Tibial nerve (tissue), 4 donors: ENCODE results near the gene GNAI2. TPM values are rescaled to one million over a fixed set of nuclear protein-coding genes. Genes with fewer than 3 reads are reported as not detected.

Experiments
- DNase-seq, 2 donors: peaks; one replicate each; pipeline ENCODE4 v3.0.0-alpha.2; 2019; ENCODE audit warnings: low spot score in 2 of 2
- H3K27ac ChIP-seq, 4 donors: fragments of 200-600 bp; sonication (generic) in 3 of 4; one replicate each; pipeline ENCODE4 v1.5.1; 2017 to 2019; ENCODE audit warnings: mild to moderate bottlenecking in 1 of 4
- H3K27me3 ChIP-seq, 2 donors: fragments of 200-600 bp; sonication (generic) in 1 of 2; one replicate each; pipeline versions ENCODE4 v1.5.1 to v1.6.0; 2017 to 2019
- H3K36me3 ChIP-seq, 3 donors: fragments of 200-600 bp; sonication (generic); one replicate each; pipeline ENCODE4 v1.5.1; 2018 to 2019
- H3K4me1 ChIP-seq, 4 donors: fragments of 200-600 bp; sonication (generic) in 3 of 4; one replicate each; pipeline ENCODE4 v1.5.1; 2017 to 2019
- H3K4me3 ChIP-seq, 4 donors: fragments of 200-600 bp; sonication (generic) in 3 of 4; one replicate each; pipeline ENCODE4 v1.5.1; 2017 to 2019; ENCODE audit warnings: mild to moderate bottlenecking in 1 of 4, moderate library complexity in 1 of 4
- H3K9me3 ChIP-seq, 4 donors: fragments of 200-600 bp; sonication (generic) in 3 of 4; one replicate each; pipeline ENCODE4 v1.5.1; 2017 to 2019
- CTCF ChIP-seq, 5 experiments: fragments of 200-600 bp in 3 of 5; fragments of 450-650 bp in 2 of 5; sonication (generic) in 3 of 5; IDR thresholded peaks; one replicate each; pipeline ENCODE4 v1.5.1; 2016 to 2019; ENCODE audit warnings: antibody characterized with exemption in 5 of 5, mild to moderate bottlenecking in 3 of 5, moderate library complexity in 2 of 5
- EP300 ChIP-seq, 2 donors: sonication (generic); formaldehyde crosslinking; IDR thresholded peaks; one replicate each; pipeline ENCODE4 v1.6.1; 2017; ENCODE audit warnings: antibody characterized with exemption in 2 of 2, mild to moderate bottlenecking in 1 of 2
- POLR2A ChIP-seq, 2 donors: fragments of 450-650 bp; IDR thresholded peaks; one replicate each; pipeline ENCODE4 v1.6.1; 2017; ENCODE audit warnings: antibody characterized with exemption in 2 of 2, mild to moderate bottlenecking in 2 of 2, moderate library complexity in 2 of 2
- WGBS, 2 donors: methylation state at CpG; one replicate each; pipeline ENCODE4 v1.1.5; 2018; 5-methylcytosine and 5-hydroxymethylcytosine counted together
- total RNA-seq, 4 donors: library from RNA; depleted of rRNA; stranded (reverse); fragments of >200 nt; gene quantifications; one replicate each; pipeline ENCODE4 v1.1.0, GENCODE V29; 2016

GNAI2 gene
- total RNA-seq, 4 donors from 2014 or later: 201 to 265 (median 243) TPM

GRCh38 chr3:50248387-50248786 is 12.4 kb downstream of the GNAI2 start:
- peaks cover 0 to 99% (median 82%) of the 10 kb centered on the region in 4 donors for H3K4me1 ChIP-seq
- whole genome bisulfite sequencing, 2 donors: 7 to 18% methylated on average over 3 of the region's 3 CpGs
- no peaks in the 10 kb centered on the region for H3K27me3 ChIP-seq
- no peak overlapping the region for H3K4me3 ChIP-seq
- no peak for TF ChIP-seq POLR2A (IDR thresholded peaks at IDR 0.05)
- no peak for TF ChIP-seq EP300 (IDR thresholded peaks at IDR 0.05)
- TF ChIP-seq CTCF (IDR thresholded peaks at IDR 0.05): no peak
- H3K27ac ChIP-seq: peak overlapping the region; percentile 5 to 96 (median 85)
- H3K36me3 ChIP-seq: peaks cover 0 to 36% (median 10%) of the 10 kb centered on the region in 3 donors
- no peaks in the 10 kb centered on the region for H3K9me3 ChIP-seq
- DNase-seq: no peak

- peaks cover 0 to 100% (median 83%) of the 10 kb centered on the region in 4 donors for H3K4me1 ChIP-seq
- H3K9me3 ChIP-seq: no peaks in the 10 kb centered on the region
- TF ChIP-seq CTCF (IDR thresholded peaks at IDR 0.05) (no peak), POLR2A (IDR thresholded peaks at IDR 0.05) (no peak), EP300 (IDR thresholded peaks at IDR 0.05) (no peak)
- no peaks in the 10 kb centered on the region for H3K27me3 ChIP-seq
- 61 to 79% methylated on average over 4 to 5 of the region's 5 CpGs for WGBS, 2 donors
- H3K36me3 ChIP-seq: peaks cover 0 to 47% (median 10%) of the 10 kb centered on the region in 3 donors
- peak overlapping the region in 2 of 4 donors; percentile 84 to 96 for H3K27ac ChIP-seq
- no peak for DNase-seq
- no peak overlapping the region for H3K4me3 ChIP-seq
Observed at GRCh38 chr3:50249457-50249856, 13.5 kb downstream of the GNAI2 start.

- WGBS, 2 donors: 94 to 97% methylated on average over 4 of the region's 4 CpGs
- H3K27me3 ChIP-seq: no peaks in the 10 kb centered on the region
- TF ChIP-seq POLR2A (IDR thresholded peaks at IDR 0.05) (no peak), CTCF (IDR thresholded peaks at IDR 0.05) (no peak), EP300 (IDR thresholded peaks at IDR 0.05) (no peak)
- no peak for DNase-seq
- H3K9me3 ChIP-seq: no peaks in the 10 kb centered on the region
- H3K4me3 ChIP-seq: no peak overlapping the region
- H3K36me3 ChIP-seq: peaks cover 0 to 58% (median 10%) of the 10 kb centered on the region in 3 donors
- H3K4me1 ChIP-seq: peaks cover 0 to 100% (median 81%) of the 10 kb centered on the region in 4 donors
- peak overlapping the region in 3 of 4 donors; percentile 10 to 96 (median 84) for H3K27ac ChIP-seq
Observed at GRCh38 chr3:50250514-50250913, 14.5 kb downstream of the GNAI2 start.

- no peak for DNase-seq
- Histone ChIP-seq H3K27me3 (no peaks in the 10 kb centered on the region), H3K9me3 (no peaks in the 10 kb centered on the region), H3K36me3 (peaks cover 0 to 65% (median 12%) of the 10 kb centered on the region in 3 donors), H3K27ac (peak overlapping the region in 3 of 4 donors; percentile 13 to 96 (median 84)), H3K4me1 (peaks cover 0 to 99% (median 76%) of the 10 kb centered on the region in 4 donors), H3K4me3 (no peak overlapping the region)
- 72% methylated on average over 8 of the region's 8 CpGs for WGBS, 2 donors
- TF ChIP-seq CTCF (IDR thresholded peaks at IDR 0.05): no peak
- no peak for TF ChIP-seq EP300 (IDR thresholded peaks at IDR 0.05)
- no peak for TF ChIP-seq POLR2A (IDR thresholded peaks at IDR 0.05)
Observed at GRCh38 chr3:50251220-50251619, 15.2 kb downstream of the GNAI2 start.

GRCh38 chr3:50254577-50255250 is 18.7 kb downstream of the GNAI2 start:
- DNase-seq: peak; percentile 63 to 68
- peak in 1 of 2 donors; percentile 39 for TF ChIP-seq POLR2A (IDR thresholded peaks at IDR 0.05)
- TF ChIP-seq EP300 (IDR thresholded peaks at IDR 0.05): peak; percentile 40 to 76
- no peak for TF ChIP-seq CTCF (IDR thresholded peaks at IDR 0.05)
- Histone ChIP-seq H3K27me3 (no peaks in the 10 kb centered on the region), H3K27ac (peak overlapping the region; percentile 76 to 98 (median 86)), H3K4me3 (no peak overlapping the region), H3K4me1 (peaks cover 0 to 99% (median 65%) of the 10 kb centered on the region in 4 donors), H3K36me3 (peaks cover 0 to 78% (median 26%) of the 10 kb centered on the region in 3 donors), H3K9me3 (no peaks in the 10 kb centered on the region)
- WGBS, 2 donors: 55 to 63% methylated on average over 8 of the region's 8 CpGs
